ENCODE results near the gene FRAT2. TPM values are rescaled to one million over a fixed set of nuclear protein-coding genes. Genes with fewer than 3 reads are reported as not detected.
"Not testable (repeated sequence)": the region's sequence is repeated elsewhere in the genome, so short reads cannot be mapped to it uniquely, and the experiment has no call there.

FRAT2 gene
- total and polyA plus RNA-seq, 2 of the 13 experiments (the other 11 are each of a cell fraction or from before 2014, with no cell fraction given) = 7.2 to 14.1 TPM

GRCh38 chr10:97291357-97292096 lies 43.0 kb downstream of the FRAT2 start (continued):
- 0 out of 2 replicates have a peak, but pooled peaks have one; percentile 26 for TF ChIP-seq ZBTB37 (CRISPR knock-in tag; IDR thresholded peaks at IDR 0.05)
- TF ChIP-seq ZNF20 (CRISPR knock-in tag; IDR thresholded peaks at IDR 0.05) = 0 out of 2 replicates have a peak, but pooled peaks have one; percentile 51
- TF ChIP-seq POLR2G (IDR thresholded peaks at IDR 0.05; ENCODE audit: low read depth, low read length) = no peak
- TF ChIP-seq ZNF776 (CRISPR knock-in tag; IDR thresholded peaks at IDR 0.05) = 0 out of 2 replicates have a peak, but pooled peaks have one; percentile 17
- TF ChIP-seq DR1 (CRISPR knock-in tag; IDR thresholded peaks at IDR 0.05) = 0 out of 2 replicates have a peak, but pooled peaks have one; percentile 9
- TF ChIP-seq, protein P1, sequence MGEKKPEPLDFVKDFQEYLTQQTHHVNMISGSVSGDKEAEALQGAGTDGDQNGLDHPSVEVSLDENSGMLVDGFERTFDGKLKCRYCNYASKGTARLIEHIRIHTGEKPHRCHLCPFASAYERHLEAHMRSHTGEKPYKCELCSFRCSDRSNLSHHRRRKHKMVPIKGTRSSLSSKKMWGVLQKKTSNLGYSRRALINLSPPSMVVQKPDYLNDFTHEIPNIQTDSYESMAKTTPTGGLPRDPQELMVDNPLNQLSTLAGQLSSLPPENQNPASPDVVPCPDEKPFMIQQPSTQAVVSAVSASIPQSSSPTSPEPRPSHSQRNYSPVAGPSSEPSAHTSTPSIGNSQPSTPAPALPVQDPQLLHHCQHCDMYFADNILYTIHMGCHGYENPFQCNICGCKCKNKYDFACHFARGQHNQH (CRISPR knock-in tag; IDR thresholded peaks at IDR 0.05) = no peak

DNA sequence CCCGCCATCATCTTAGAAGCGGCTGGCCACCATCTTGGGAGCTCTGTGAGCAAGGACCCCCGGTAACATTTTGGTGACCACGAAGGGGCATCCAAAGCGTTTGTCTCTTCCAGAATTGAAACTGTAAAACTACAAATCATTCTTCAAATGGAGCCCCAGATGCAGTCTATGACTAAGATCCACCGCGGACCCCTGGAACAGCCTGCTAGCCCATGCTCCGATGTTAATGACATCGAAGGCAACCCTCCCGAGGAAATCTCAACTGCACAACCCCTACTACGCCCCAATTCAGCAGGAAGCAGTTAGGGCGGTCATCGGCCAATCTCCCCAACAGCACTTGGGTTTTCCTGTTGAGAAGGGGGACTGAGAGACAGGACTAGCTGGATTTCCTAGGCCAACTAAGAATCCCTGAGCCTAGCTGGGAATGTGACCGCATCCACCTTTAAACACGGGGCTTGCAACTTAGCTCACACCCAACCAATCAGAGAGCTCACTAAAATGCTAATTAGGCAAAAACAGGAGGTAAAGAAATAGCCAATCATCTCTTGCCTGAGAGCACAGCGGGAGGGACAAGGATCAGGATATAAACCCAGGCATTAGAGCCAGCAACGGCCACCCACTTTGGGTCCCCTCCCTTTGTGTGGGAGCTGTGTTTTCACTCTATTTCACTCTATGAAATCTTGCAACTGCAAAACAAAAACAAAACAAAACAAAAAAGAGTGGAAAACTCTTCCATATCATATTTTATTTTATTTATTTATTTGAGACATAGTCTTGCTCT lies 43.8 kb downstream of the FRAT2 start:
- 88% methylated on average over 17 of the region's 17 CpGs for WGBS (ENCODE audit: low lambda C conversion rate)
- H3K27me3 ChIP-seq (ENCODE audit: control insufficient read depth in 1 of 2, insufficient read depth in 2 of 2, low read length in 2 of 2); H4K20me1 ChIP-seq (ENCODE audit: insufficient read depth, low read length); FAIRE-seq; DNase-seq (ENCODE audit: low spot score); H3K36me3 ChIP-seq (replicated peaks in 1 of 2; ENCODE audit: control insufficient read depth in 1 of 2, insufficient read depth in 2 of 2, low read length in 2 of 2); H3K79me2 ChIP-seq (ENCODE audit: insufficient read depth, low read length); H3K9me3 ChIP-seq (ENCODE audit: low read length); BruUV-seq (replicated peaks); ATAC-seq; CTCF ChIA-PET (ENCODE audit: low intra/inter-chr PET ratio, low total read pairs); H2AFZ ChIP-seq (ENCODE audit: low read length): not testable (repeated sequence)
- TF ChIP-seq, protein P2, sequence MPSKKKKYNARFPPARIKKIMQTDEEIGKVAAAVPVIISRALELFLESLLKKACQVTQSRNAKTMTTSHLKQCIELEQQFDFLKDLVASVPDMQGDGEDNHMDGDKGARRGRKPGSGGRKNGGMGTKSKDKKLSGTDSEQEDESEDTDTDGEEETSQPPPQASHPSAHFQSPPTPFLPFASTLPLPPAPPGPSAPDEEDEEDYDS (CRISPR knock-in tag; IDR thresholded peaks at IDR 0.05) = peak; percentile 46; the same call in 1 of the 2 replicates
- TF ChIP-seq MAFK (conservative IDR thresholded peaks at IDR 0.05 in 1 of 2, IDR thresholded peaks at IDR 0.05 in 1 of 2; ENCODE audit: low read length in 2 of 2) = peak; percentile 32 to 44; a peak in 2 of 4 replicates
- in situ Hi-C loops (cut with HindIII; ENCODE audit: extremely low pct_ligation_motif_present, low pct_unique_long_range_greater_than_20kb) (loop anchor here (5.0 kb wide), 1 partner anchor 42 kb away; the partner anchor contains the start of gene FRAT2), intact Hi-C loops (cut with micrococcal nuclease; ENCODE audit: unreplicated experiment) (loop anchor here (5.0 kb wide), 1 partner anchor 112 kb away; the partner anchor contains the start of gene RRP12)
- Histone ChIP-seq H3K27ac (ENCODE audit: extremely low read length, insufficient read depth, low read length) (peak overlapping the region; percentile 97), H3K4me1 (ENCODE audit: insufficient read depth, low read length) (peaks cover 27% of the 10 kb centered on the region), H3K9ac (ENCODE audit: insufficient read depth, low read depth, low read length) (peak overlapping the region; percentile 89), H3K4me3 (replicated peaks in 1 of 3; ENCODE audit: insufficient read depth in 1 of 3, low read depth in 2 of 3, low read length in 3 of 3) (peak overlapping the region; percentile 61 to 82 (median 69)), H3K4me2 (ENCODE audit: low read depth, low read length) (peak overlapping the region; percentile 75)
- POLR2A ChIA-PET = interaction anchor here (2.5 kb wide), 3 partner anchors 12 to 42 kb away, joined by 14 to 27 read pairs (median 21); partner anchors contain the start of gene FRAT2

- H3K27me3 ChIP-seq (ENCODE audit: control insufficient read depth in 1 of 2, insufficient read depth in 2 of 2, low read length in 2 of 2); H3K36me3 ChIP-seq (replicated peaks in 1 of 2; ENCODE audit: control insufficient read depth in 1 of 2, insufficient read depth in 2 of 2, low read length in 2 of 2); H3K79me2 ChIP-seq (ENCODE audit: insufficient read depth, low read length); H4K20me1 ChIP-seq (ENCODE audit: insufficient read depth, low read length); H3K4me3 ChIP-seq (replicated peaks in 1 of 3; ENCODE audit: insufficient read depth in 1 of 3, low read depth in 2 of 3, low read length in 3 of 3); BruUV-seq (replicated peaks); POLR2A ChIA-PET; H3K9me3 ChIP-seq (ENCODE audit: low read length); FAIRE-seq; H3K4me2 ChIP-seq (ENCODE audit: low read depth, low read length); CTCF ChIA-PET (ENCODE audit: low intra/inter-chr PET ratio, low total read pairs); DNase-seq (ENCODE audit: low spot score); H3K27ac ChIP-seq (ENCODE audit: extremely low read length, insufficient read depth, low read length); H2AFZ ChIP-seq (ENCODE audit: low read length); ATAC-seq; H3K9ac ChIP-seq (ENCODE audit: insufficient read depth, low read depth, low read length): not testable (repeated sequence)
- 99% methylated on average over 11 of the region's 13 CpGs for WGBS (ENCODE audit: low lambda C conversion rate)
- intact Hi-C loops (cut with micrococcal nuclease; ENCODE audit: unreplicated experiment) = loop anchor here (5.0 kb wide), 1 partner anchor 112 kb away; the partner anchor contains the start of gene RRP12
- H3K4me1 ChIP-seq (ENCODE audit: insufficient read depth, low read length) = peaks cover 27% of the 10 kb centered on the region
- in situ Hi-C loops (cut with HindIII; ENCODE audit: extremely low pct_ligation_motif_present, low pct_unique_long_range_greater_than_20kb) = loop anchor here (5.0 kb wide), 1 partner anchor 42 kb away; the partner anchor contains the start of gene FRAT2
These were observed 44.5 kb downstream of the FRAT2 start for GRCh38 chr10:97290076-97290475.
